HG02884 (cell line): Measurements from ENCODE around the gene MAML2.
A peak's percentile ranks its signal among the peaks of the same experiment; 100 is the strongest.

ENCODE experiments used
- ATAC-seq: cut with Tn5 transposase; IDR thresholded peaks from one replicate; pipeline ENCODE4 v1.9.1; 2021; ENCODE audit warnings: mild to moderate bottlenecking, moderate library complexity; ENCODE audit not compliant: unreplicated experiment

The MAML2 gene

GRCh38 chr11:96055706-96056387, 287.1 kb downstream of the MAML2 start:
- ATAC-seq, result no peak

- ATAC-seq, result no peak
Measured at GRCh38 chr11:96054870-96055705, 287.9 kb downstream of the MAML2 start.

GRCh38 chr11:96052921-96053651, 289.9 kb downstream of the MAML2 start:
- no peak for ATAC-seq

- peak; percentile 93 for ATAC-seq
Measured at GRCh38 chr11:96051820-96052219, 291.2 kb downstream of the MAML2 start.

- ATAC-seq, result no peak
Measured at GRCh38 chr11:96050435-96051182, 292.4 kb downstream of the MAML2 start.

- ATAC-seq, result no peak
Measured at GRCh38 chr11:96049426-96049825, 293.6 kb downstream of the MAML2 start.

- no peak for ATAC-seq
Measured at GRCh38 chr11:96045622-96046456, 297.2 kb downstream of the MAML2 start.

- no peak for ATAC-seq
Measured at GRCh38 chr11:96044747-96045146, 298.2 kb downstream of the MAML2 start.

GRCh38 chr11:96044311-96044710, 298.7 kb downstream of the MAML2 start:
- ATAC-seq, result no peak

- ATAC-seq, result no peak
Measured at GRCh38 chr11:96043291-96043690, 299.7 kb downstream of the MAML2 start.

- no peak for ATAC-seq
Measured at GRCh38 chr11:96038046-96038445, 304.9 kb downstream of the MAML2 start.

- no peak for ATAC-seq
Measured at GRCh38 chr11:96037405-96037949, 305.5 kb downstream of the MAML2 start.

GRCh38 chr11:96036863-96037262, 306.1 kb downstream of the MAML2 start:
- no peak for ATAC-seq

- no peak for ATAC-seq
Measured at GRCh38 chr11:96035740-96036078, 307.3 kb downstream of the MAML2 start.

GRCh38 chr11:96035031-96035739, 307.8 kb downstream of the MAML2 start:
- no peak for ATAC-seq

- ATAC-seq, result no peak
Measured at GRCh38 chr11:96033599-96033998, 309.4 kb downstream of the MAML2 start.

GRCh38 chr11:96033095-96033494, 309.9 kb downstream of the MAML2 start:
- ATAC-seq, result no peak

- no peak for ATAC-seq
Measured at GRCh38 chr11:96028746-96029145, 314.2 kb downstream of the MAML2 start.

- ATAC-seq, result no peak
Measured at GRCh38 chr11:96027021-96027420, 316.0 kb downstream of the MAML2 start.
